Measurements from ENCODE around the gene LEMD1.

Gene LEMD1

DNA sequence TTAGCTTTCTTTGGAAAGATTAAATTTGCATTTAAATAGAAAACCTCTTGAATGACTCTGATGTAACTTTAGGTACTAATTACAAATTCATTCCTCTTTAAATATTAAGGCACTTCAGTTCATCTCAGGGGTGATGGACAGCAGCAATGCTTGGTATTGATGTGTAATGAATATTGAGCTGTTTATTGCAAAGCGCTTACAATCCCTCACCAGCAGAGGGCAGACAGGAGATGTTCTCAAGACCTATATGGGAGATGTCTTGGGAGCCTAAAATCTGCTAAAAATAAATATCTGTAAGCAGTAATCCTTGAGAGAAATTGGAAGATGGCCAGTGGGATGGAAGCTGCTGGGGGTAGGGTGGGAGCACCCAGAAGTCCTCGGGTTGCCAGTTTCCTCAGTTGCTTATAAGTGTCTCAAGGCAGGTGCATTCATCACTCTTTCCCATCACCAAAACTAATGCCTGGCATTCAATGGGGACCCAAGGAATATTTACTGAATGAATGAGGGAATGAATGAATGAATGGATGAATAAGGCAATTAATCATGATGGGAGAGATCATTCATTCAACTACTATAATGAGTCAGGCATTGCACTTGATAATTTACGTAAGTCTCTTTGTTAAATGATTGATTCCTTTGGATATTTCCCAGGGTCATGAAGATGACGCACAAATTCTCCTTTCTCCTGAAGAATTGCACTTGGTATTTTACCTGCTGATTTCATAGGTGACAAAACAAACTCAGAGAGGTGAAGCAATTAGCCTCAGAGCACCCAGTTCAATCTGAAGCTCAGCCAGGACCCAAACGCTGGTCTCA lies 67.4 kb downstream of the LEMD1 start:
- DNase-seq (ENCODE audit: low spot score): no peak

GRCh38 chr1:205353612-205354011 lies 68.2 kb downstream of the LEMD1 start:
- no peak for DNase-seq (ENCODE audit: low spot score)

DNA sequence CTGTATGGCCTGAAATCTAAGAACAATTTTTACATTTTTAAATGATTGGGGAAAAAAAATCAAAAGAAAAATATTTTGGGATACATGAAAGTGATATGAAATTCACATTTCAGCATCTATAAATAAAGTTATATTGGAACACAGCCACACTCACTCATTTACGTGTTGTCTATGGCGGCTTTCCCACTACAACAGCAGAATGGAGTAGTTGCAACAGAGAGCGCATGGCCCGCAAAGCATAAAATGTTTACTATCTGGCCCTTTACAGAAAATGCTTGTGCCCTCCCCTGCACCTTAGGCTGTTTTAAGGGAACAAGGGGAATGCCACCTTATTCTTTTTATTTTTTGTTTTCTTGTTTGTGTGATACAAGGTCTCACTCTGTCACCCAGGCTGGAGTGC lies 68.7 kb downstream of the LEMD1 start:
- no peak for DNase-seq (ENCODE audit: low spot score)

GRCh38 chr1:205351984-205352713 lies 69.7 kb downstream of the LEMD1 start:
- DNase-seq (ENCODE audit: low spot score): no peak

DNA sequence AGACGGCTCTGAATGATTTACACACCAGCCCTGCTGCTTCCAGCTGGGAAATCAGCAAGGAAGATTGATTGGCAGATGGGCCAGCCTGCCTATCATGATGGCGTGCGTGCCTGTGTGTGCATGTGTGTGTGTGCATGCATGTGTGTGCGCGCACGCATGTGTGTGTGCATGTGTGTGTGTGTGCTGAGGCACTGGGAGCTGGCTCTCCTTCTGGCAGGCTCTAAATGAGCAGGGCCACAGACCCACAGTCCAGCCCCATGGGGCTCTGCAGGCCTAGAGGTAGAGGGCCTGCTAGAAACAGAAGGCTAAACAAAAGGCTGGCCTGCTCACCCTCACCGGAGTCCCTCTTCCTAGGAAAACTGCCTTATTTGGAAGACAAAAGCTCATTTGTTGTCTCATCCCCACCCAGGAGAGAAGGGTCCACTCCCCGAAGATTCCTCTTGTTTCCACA lies 71.1 kb downstream of the LEMD1 start:
- DNase-seq (ENCODE audit: low spot score): peak; percentile 55

- DNase-seq (ENCODE audit: low spot score): no peak
Observed at GRCh38 chr1:205350124-205350523, 71.7 kb downstream of the LEMD1 start.

GRCh38 chr1:205348554-205349487 lies 73.0 kb downstream of the LEMD1 start:
- no peak for DNase-seq (ENCODE audit: low spot score)

- no peak for DNase-seq (ENCODE audit: low spot score)
Observed at GRCh38 chr1:205346956-205347574, 74.8 kb downstream of the LEMD1 start.

DNA sequence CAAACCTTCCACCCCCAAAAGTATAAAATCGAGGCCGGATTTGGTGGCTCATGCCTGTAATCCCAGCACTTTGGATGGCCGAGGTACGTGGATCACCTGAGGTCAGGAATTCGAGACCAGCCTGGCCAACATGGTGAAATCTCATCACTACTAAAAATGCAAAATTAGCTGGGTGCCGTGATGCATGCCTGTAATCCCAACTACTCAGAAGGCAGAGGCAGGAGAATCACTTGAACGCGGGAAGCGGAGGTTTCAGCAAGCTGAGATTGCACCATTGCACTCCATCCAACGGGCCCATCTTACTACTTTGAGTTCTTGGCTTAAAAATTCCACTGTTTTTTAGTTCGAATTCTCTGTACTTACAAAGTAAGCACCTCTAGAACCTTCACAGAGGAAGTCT lies 76.1 kb downstream of the LEMD1 start:
- no peak for DNase-seq (ENCODE audit: low spot score)

GRCh38 chr1:205344066-205344928 lies 77.6 kb downstream of the LEMD1 start:
- DNase-seq (ENCODE audit: low spot score): peak; percentile 56

GRCh38 chr1:205343431-205344065 lies 78.3 kb downstream of the LEMD1 start:
- peak; percentile 72 for DNase-seq (ENCODE audit: low spot score)

DNA sequence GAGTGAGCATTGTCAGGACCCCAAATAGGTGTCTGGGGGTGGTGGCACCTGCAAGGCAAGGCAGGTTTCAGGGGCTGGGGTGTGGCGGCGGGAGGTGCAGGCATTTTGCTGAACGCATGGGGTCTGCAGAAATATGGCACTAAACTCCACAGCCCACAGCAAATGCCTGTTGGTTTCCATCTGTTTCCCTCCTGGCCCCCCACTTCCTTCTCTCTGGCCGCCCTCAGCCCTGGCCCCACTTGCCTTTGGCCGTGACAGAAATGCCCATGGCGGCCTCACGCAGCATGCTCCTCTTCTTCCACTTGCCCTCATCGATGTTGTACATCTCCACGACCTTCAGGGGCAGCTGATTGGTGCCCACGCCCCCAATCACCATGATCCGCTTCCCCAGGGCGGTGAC lies 78.9 kb downstream of the LEMD1 start:
- no peak for DNase-seq (ENCODE audit: low spot score)

- no peak for DNase-seq (ENCODE audit: low spot score)
Observed at GRCh38 chr1:205340676-205341075, 81.2 kb downstream of the LEMD1 start.

DNA sequence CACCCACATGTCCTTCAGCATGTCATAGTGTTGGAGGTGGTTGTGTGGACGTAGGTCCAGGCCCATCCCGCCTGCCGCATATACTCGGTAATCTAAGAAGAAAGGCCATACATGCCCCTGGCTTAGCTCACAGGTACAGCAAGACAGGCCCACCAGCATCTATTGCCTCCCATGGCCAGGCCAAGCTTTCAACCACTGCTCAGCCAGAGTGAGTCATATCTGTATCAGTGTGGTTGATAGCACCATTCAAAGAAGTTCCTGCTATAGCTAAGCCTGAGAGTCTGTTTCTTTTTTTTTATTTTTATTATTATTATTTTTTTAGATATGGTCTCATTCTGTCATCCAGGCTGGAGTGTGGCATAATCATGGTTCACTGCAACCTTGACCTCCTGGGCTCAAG lies 82.1 kb downstream of the LEMD1 start:
- DNase-seq (ENCODE audit: low spot score): no peak

DNA sequence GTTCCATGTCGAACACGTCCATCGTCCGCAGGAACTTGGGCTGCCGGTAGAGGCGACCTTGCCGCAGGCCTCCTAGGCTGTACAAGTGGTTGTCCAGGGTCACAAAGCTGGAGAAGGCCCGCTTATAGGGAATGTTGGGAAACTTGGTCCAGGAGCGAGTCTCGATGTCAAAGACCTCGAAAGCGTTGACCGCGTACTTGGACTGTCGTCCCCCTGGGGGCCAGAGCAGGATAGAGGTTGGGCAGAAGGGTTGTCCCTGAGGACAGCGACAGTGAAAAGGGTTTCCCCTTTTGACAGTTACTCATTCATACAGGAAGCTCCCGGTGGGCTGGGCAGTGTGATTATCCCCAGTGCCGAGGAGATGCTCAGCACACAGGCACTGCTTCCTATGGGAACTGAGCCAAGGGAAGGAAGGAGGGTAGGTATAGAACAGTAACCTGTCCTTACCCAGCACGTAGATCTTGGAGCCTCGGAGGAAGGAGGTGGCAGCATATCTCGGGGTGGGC lies 82.6 kb downstream of the LEMD1 start:
- no peak for DNase-seq (ENCODE audit: low spot score)

GRCh38 chr1:205338011-205338410 lies 83.8 kb downstream of the LEMD1 start:
- no peak for DNase-seq (ENCODE audit: low spot score)

GRCh38 chr1:205337481-205337880 lies 84.4 kb downstream of the LEMD1 start:
- DNase-seq (ENCODE audit: low spot score): no peak

- peak; percentile 89 for DNase-seq (ENCODE audit: low spot score)
Observed at GRCh38 chr1:205335692-205336091, 86.2 kb downstream of the LEMD1 start.

GRCh38 chr1:205332015-205332791 lies 89.7 kb downstream of the LEMD1 start:
- no peak for DNase-seq (ENCODE audit: low spot score)
